Neural crest cell (in vitro differentiated cells): ENCODE data around the gene DOCK10. TPM values are rescaled to one million over a fixed set of nuclear protein-coding genes. Genes with fewer than 3 reads are reported as not detected.

ENCODE experiments used
- DNase-seq: peaks from one replicate; pipeline ENCODE4 v3.0.0; 2021; ENCODE audit warnings: low read depth, mixed read lengths, low spot score
- H3K27ac Mint-ChIP-seq: one replicate; pipeline ENCODE4 v1.8.0; 2021; ENCODE audit warnings: mild to moderate bottlenecking, mixed read lengths; ENCODE audit not compliant: unreplicated experiment
- H3K27me3 Mint-ChIP-seq: 2 replicates; pipeline ENCODE4 v1.8.0; 2021; ENCODE audit warnings: low read depth, mild to moderate bottlenecking, mixed read lengths
- H3K36me3 Mint-ChIP-seq: 2 replicates; pipeline ENCODE4 v1.8.0; 2021; ENCODE audit warnings: low read depth, mild to moderate bottlenecking, mixed read lengths
- H3K4me1 Mint-ChIP-seq: 2 replicates; pipeline ENCODE4 v1.8.0; 2021; ENCODE audit warnings: mixed read lengths
- H3K4me3 Mint-ChIP-seq: one replicate; pipeline ENCODE4 v1.8.0; 2021; ENCODE audit warnings: mild to moderate bottlenecking, mixed read lengths
- H3K9me3 Mint-ChIP-seq: 2 replicates; pipeline ENCODE4 v1.8.0; 2021; ENCODE audit warnings: mixed read lengths
- total RNA-seq: library from RNA; stranded (reverse); gene quantifications from 2 replicates; pipeline ENCODE4 v1.2.1, GENCODE V29; 2021
- TF ChIP-seq, protein P1 (sequence below): fragments of 200-600 bp; sonication (generic); conservative IDR thresholded peaks from 2 replicates; pipeline ENCODE4 v1.5.0; 2021; ENCODE audit warnings: antibody characterized with exemption, mild to moderate bottlenecking

Gene DOCK10
- total RNA-seq, 1 donor from 2014 or later = 29.7 TPM

DNA sequence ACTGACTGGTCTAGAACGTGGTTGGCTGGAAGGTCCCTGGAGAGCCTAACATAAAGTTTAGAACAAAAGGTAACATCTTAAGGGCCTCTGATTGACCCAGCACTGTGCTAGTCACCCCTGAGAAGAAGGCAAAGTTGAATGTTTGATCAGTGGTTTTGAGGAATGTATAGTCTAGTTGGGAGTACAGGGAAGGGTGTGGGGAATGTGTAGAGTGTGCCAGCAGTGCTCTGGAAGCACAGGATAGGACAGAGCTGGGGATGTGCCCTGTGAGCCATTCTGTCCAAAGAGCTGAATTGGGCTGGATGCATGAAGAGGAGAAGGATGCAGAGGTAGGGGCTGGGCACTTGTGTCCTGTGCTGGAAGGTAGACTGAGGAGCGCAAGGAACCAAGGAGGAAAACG, 41.0 kb upstream of the DOCK10 start:
- peaks cover 4% of the 10 kb centered on the region for H3K9me3 Mint-ChIP-seq
- no peaks in the 10 kb centered on the region for H3K27me3 Mint-ChIP-seq
- DNase-seq = no peak
- H3K27ac Mint-ChIP-seq = no peak overlapping the region
- H3K4me3 Mint-ChIP-seq = no peak overlapping the region
- TF ChIP-seq, protein P1, sequence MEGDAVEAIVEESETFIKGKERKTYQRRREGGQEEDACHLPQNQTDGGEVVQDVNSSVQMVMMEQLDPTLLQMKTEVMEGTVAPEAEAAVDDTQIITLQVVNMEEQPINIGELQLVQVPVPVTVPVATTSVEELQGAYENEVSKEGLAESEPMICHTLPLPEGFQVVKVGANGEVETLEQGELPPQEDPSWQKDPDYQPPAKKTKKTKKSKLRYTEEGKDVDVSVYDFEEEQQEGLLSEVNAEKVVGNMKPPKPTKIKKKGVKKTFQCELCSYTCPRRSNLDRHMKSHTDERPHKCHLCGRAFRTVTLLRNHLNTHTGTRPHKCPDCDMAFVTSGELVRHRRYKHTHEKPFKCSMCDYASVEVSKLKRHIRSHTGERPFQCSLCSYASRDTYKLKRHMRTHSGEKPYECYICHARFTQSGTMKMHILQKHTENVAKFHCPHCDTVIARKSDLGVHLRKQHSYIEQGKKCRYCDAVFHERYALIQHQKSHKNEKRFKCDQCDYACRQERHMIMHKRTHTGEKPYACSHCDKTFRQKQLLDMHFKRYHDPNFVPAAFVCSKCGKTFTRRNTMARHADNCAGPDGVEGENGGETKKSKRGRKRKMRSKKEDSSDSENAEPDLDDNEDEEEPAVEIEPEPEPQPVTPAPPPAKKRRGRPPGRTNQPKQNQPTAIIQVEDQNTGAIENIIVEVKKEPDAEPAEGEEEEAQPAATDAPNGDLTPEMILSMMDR = no peak
- no peaks in the 10 kb centered on the region for H3K36me3 Mint-ChIP-seq
- no peaks in the 10 kb centered on the region for H3K4me1 Mint-ChIP-seq

DNA sequence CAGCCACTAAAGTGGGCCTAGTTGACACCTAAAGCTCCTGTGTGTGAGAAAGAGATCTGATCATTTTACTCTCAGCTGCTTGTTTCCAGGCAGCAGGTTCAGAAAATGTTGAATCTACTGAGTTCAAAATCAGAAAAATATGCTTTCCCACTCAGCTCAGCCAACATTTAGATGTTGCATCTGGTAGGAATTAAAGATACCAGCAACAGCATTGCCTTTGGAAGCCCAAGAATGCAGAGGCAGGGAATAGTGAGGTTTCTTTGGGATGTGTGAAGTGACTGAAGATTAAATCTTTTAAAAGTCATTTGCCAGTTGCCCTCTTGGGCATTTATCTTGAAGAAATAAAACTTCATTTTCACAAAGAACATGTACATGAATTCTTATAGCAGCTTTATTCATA, 33.9 kb upstream of the DOCK10 start:
- Mint-ChIP-seq H3K36me3 (no peaks in the 10 kb centered on the region), H3K9me3 (peaks cover 2% of the 10 kb centered on the region), H3K4me1 (no peaks in the 10 kb centered on the region), H3K27me3 (no peaks in the 10 kb centered on the region), H3K4me3 (no peak overlapping the region), H3K27ac (no peak overlapping the region)
- no peak for DNase-seq
- TF ChIP-seq, protein P1 = no peak

DNA sequence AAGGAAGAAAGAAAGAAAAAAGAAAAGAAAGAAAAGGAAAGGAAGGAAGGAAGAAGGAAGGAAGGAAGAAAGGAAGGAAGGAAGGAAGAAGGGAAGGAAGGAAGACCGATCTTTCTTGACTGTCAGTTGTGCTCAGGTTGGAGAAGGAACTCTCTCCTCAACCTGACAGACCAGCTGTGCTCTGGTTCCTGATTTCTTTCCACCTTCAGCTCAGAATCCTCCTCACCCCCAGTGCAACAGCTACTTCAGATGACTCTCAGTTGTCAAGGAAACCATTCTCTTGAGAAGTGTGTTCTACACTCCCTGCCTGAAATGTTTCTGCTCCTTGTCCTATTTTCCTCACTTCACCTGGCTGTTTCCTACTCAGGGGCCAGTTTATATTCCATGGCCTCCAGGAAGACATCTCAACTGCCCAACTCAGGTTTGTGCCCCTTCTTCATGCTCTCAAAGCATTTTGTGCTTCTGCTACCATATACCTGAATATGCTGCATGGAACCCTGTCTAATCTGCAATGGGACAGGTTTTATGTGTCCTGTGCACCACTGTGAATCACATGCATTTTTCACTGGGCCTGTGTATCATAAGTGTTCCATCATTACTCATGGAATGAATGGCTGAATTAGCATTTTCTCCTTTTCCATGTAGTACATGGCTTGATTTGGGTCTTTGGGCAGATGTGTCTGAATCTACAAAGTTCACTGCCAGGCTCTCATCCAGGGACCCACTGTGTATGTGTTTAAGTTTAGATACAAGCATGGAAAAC, 32.8 kb upstream of the DOCK10 start:
- peaks cover 10% of the 10 kb centered on the region for H3K4me1 Mint-ChIP-seq
- H3K27ac Mint-ChIP-seq = no peak overlapping the region
- H3K36me3 Mint-ChIP-seq = no peaks in the 10 kb centered on the region
- DNase-seq = no peak
- H3K4me3 Mint-ChIP-seq = no peak overlapping the region
- TF ChIP-seq, protein P1 = no peak
- no peaks in the 10 kb centered on the region for H3K27me3 Mint-ChIP-seq
- H3K9me3 Mint-ChIP-seq = peaks cover 2% of the 10 kb centered on the region

DNA sequence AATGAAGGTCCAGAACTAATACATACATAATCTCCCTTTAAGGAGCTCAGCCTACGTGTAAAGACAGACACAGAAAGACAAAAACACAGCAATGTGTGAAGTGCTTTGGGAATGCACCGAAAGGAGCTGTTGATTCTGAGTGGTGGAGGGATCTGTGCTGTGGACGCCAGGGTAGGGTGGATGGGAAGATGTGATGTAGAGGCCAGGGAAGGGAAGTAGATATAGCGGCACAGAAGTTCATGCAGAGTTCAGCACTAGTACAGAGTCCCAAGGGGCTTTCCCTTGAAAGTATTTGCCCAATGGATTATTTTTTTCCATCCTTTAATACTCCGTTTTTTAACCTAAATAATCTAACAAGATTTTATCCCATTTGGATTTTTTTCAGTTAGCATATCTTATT, 32.1 kb upstream of the DOCK10 start:
- TF ChIP-seq, protein P1 = no peak
- H3K36me3 Mint-ChIP-seq = no peaks in the 10 kb centered on the region
- no peak overlapping the region for H3K27ac Mint-ChIP-seq
- H3K9me3 Mint-ChIP-seq = peaks cover 2% of the 10 kb centered on the region
- no peak overlapping the region for H3K4me3 Mint-ChIP-seq
- no peak for DNase-seq
- no peaks in the 10 kb centered on the region for H3K27me3 Mint-ChIP-seq
- peaks cover 14% of the 10 kb centered on the region for H3K4me1 Mint-ChIP-seq

DNA sequence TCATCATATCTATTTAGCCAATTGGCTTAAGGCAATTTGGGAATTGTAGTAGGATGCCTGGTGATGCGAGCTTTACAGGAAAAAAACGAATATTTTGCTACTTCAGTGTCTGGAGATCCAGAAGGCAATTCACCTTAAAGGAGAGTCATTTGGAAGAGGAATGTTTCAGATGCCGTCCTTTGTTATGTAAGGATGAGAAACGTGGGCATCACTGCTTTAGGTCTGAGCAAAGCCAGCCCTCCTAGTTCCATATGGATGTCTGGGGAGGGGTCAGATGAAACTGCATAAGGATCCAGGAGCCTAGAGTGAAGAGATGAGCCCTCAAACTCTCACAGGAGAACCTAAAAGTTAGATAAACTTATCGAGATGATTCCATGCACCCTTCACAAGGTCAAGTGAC, 30.9 kb upstream of the DOCK10 start:
- Mint-ChIP-seq H3K27me3 (no peaks in the 10 kb centered on the region), H3K36me3 (peaks cover 6% of the 10 kb centered on the region), H3K4me3 (no peak overlapping the region), H3K9me3 (peaks cover 7% of the 10 kb centered on the region), H3K4me1 (peaks cover 15% of the 10 kb centered on the region), H3K27ac (no peak overlapping the region)
- no peak for DNase-seq
- TF ChIP-seq, protein P1 = no peak
